T47D (cell line): ENCODE results near the gene PRODH2.
A peak's percentile ranks its signal among the peaks of the same experiment; 100 is the strongest.

Experiments used
- DNase-seq, 2 experiments: peaks; one replicate each; pipeline versions ENCODE4 v3.0.0 to v3.0.0-alpha.2; 2011 to 2012; ENCODE audit warnings: low read depth in 1 of 2, low spot score in 1 of 2
- JUND ChIP-seq: IDR thresholded peaks from 2 replicates; pipeline ENCODE4 v1.6.1; 2012; ENCODE audit warnings: low read depth
- in situ Hi-C: cut with HindIII; loops from 2 replicates; pipeline ENCODE4 v1.10.0; 2016; ENCODE audit warnings: low sequenced_read_pairs, low pct_unique_long_range_greater_than_20kb

Gene PRODH2

GRCh38 chr19:35752746-35753350 lies 59.8 kb downstream of the PRODH2 start:
- in situ Hi-C loops = no loop called here
- no peak for DNase-seq

GRCh38 chr19:35751839-35752745 lies 60.6 kb downstream of the PRODH2 start:
- in situ Hi-C loops = no loop called here
- no peak for TF ChIP-seq JUND
- no peak for DNase-seq

More at GRCh38 chr19:35752746-35753350, 59.8 kb downstream of the PRODH2 start:
- no peak for TF ChIP-seq JUND

- in situ Hi-C loops = no loop called here
- peak in 1 of 2 experiments; percentile 72 for DNase-seq
Observed at GRCh38 chr19:35750167-35750566, 62.5 kb downstream of the PRODH2 start.

More at GRCh38 chr19:35750167-35750566, 62.5 kb downstream of the PRODH2 start:
- TF ChIP-seq JUND = no peak
